GM12891 (cell line): ENCODE data around the gene PRUNE2. TPM values are rescaled to one million over a fixed set of nuclear protein-coding genes. Genes with fewer than 3 reads are reported as not detected.
"Not testable (repeated sequence)": the region's sequence is repeated elsewhere in the genome, so short reads cannot be mapped to it uniquely, and the experiment has no call there.

Experiments used
- DNase-seq: peaks from one replicate; pipeline ENCODE4 v3.0.0; 2011; ENCODE audit warnings: low spot score; ENCODE audit not compliant: insufficient read length
- FAIRE-seq: peaks from 2 replicates; lab custom pipeline; 2011; peaks lifted over from hg19 to GRCh38; lab: Jason Lieb, UNC
- PAX5 ChIP-seq: IDR thresholded peaks from 2 replicates; pipeline ENCODE4 v1.6.1; 2011; ENCODE audit warnings: low read length, moderate library complexity, mild to moderate bottlenecking; ENCODE audit not compliant: insufficient read depth, severe bottlenecking
- POLR2A ChIP-seq: IDR thresholded peaks from 2 replicates; pipeline ENCODE4 v1.6.1; 2011; ENCODE audit warnings: low read depth, low read length, control low read depth
- POLR2AphosphoS5 ChIP-seq: IDR thresholded peaks from 2 replicates; pipeline ENCODE4 v1.6.1; 2011; ENCODE audit warnings: low read depth, low read length, control low read depth
- POU2F2 ChIP-seq: IDR thresholded peaks from 2 replicates; pipeline ENCODE4 v1.6.1; 2011; ENCODE audit warnings: low read depth, mild to moderate bottlenecking, control low read depth, low read length, moderate library complexity
- SPI1 ChIP-seq: IDR thresholded peaks from 2 replicates; pipeline ENCODE4 v1.6.1; 2011; ENCODE audit warnings: low read depth, low read length, control low read depth
- TAF1 ChIP-seq: IDR thresholded peaks from 2 replicates; pipeline ENCODE4 v1.6.1; 2011; ENCODE audit warnings: low read depth, low read length, control low read depth
- polyA plus RNA-seq: library from polyadenylated mRNA; unstranded; fragments of >200 nt; gene quantifications from one replicate; pipeline ENCODE4 v1.2.1, GENCODE V29; 2012; ENCODE audit warnings: low read depth, missing spikeins, inconsistent platforms; ENCODE audit not compliant: missing spikeins

PRUNE2 gene
- polyA plus RNA-seq: 0.24 TPM

- FAIRE-seq (no peak), DNase-seq (peak; percentile 25)
- TF ChIP-seq PAX5 (no peak), POLR2AphosphoS5 (no peak), POLR2A (no peak), SPI1 (no peak), TAF1 (no peak), POU2F2 (no peak)
Measured at GRCh38 chr9:76905791-76906646, at the start of gene PRUNE2. Gene PRUNE2, minus strand, starts transcription at chr9:76906114. Its CDS starts 151 bp downstream, at chr9:76905963.

GRCh38 chr9:76955406-76955805 is 49.5 kb upstream of the PRUNE2 start:
- not testable (repeated sequence) for FAIRE-seq, DNase-seq

- FAIRE-seq (no peak), DNase-seq (no peak)
- TF ChIP-seq TAF1: no peak
- TF ChIP-seq POLR2A: no peak
- TF ChIP-seq POU2F2: no peak
- TF ChIP-seq POLR2AphosphoS5: no peak
- TF ChIP-seq SPI1: no peak
- TF ChIP-seq PAX5: no peak
Measured at GRCh38 chr9:76949865-76950264, 44.0 kb upstream of the PRUNE2 start.

- TF ChIP-seq POU2F2: no peak
- no peak for TF ChIP-seq SPI1
- no peak for TF ChIP-seq TAF1
- no peak for TF ChIP-seq POLR2A
- no peak for TF ChIP-seq PAX5
- no peak for TF ChIP-seq POLR2AphosphoS5
- DNase-seq (no peak), FAIRE-seq (no peak)
Measured at GRCh38 chr9:76944011-76944410, 38.1 kb upstream of the PRUNE2 start.

GRCh38 chr9:76943054-76943453 is 37.1 kb upstream of the PRUNE2 start:
- FAIRE-seq (no peak), DNase-seq (no peak)

GRCh38 chr9:76932757-76933156 is 26.8 kb upstream of the PRUNE2 start:
- TF ChIP-seq SPI1 (no peak), PAX5 (no peak), TAF1 (no peak)
- DNase-seq (no peak), FAIRE-seq (no peak)

More at GRCh38 chr9:76943054-76943453, 37.1 kb upstream of the PRUNE2 start:
- TF ChIP-seq TAF1 (no peak), PAX5 (no peak), SPI1 (no peak), POLR2A (no peak), POU2F2 (no peak), POLR2AphosphoS5 (no peak)

GRCh38 chr9:76932265-76932664 is 26.4 kb upstream of the PRUNE2 start:
- no peak for TF ChIP-seq SPI1
- no peak for TF ChIP-seq POU2F2
- TF ChIP-seq TAF1: no peak
- no peak for TF ChIP-seq PAX5
- TF ChIP-seq POLR2A: no peak
- TF ChIP-seq POLR2AphosphoS5: no peak
- DNase-seq (no peak), FAIRE-seq (no peak)

- DNase-seq: no peak
- TF ChIP-seq POLR2AphosphoS5: no peak
- TF ChIP-seq PAX5: no peak
- no peak for TF ChIP-seq POLR2A
- TF ChIP-seq SPI1: no peak
- no peak for TF ChIP-seq TAF1
- TF ChIP-seq POU2F2: no peak
- FAIRE-seq: no peak
Measured at GRCh38 chr9:76927540-76928240, 21.8 kb upstream of the PRUNE2 start.

GRCh38 chr9:76926846-76927245 is 20.9 kb upstream of the PRUNE2 start:
- no peak for DNase-seq
- no peak for TF ChIP-seq SPI1
- TF ChIP-seq TAF1: no peak
- no peak for TF ChIP-seq POLR2AphosphoS5
- TF ChIP-seq PAX5: no peak
- TF ChIP-seq POU2F2: no peak
- FAIRE-seq: no peak

GRCh38 chr9:76926324-76926741 is 20.4 kb upstream of the PRUNE2 start:
- FAIRE-seq (no peak), DNase-seq (no peak)
- TF ChIP-seq SPI1 (no peak), PAX5 (no peak), POLR2A (no peak), POLR2AphosphoS5 (no peak), POU2F2 (no peak), TAF1 (no peak)
